H4 (cell line): ENCODE results near the gene FBXW7. TPM values are rescaled to one million over a fixed set of nuclear protein-coding genes. Genes with fewer than 3 reads are reported as not detected.

Experiments
- DNase-seq: peaks from one replicate; pipeline ENCODE4 v3.0.0-alpha.2; 2015; ENCODE audit warnings: low spot score
- total RNA-seq: library from RNA; depleted of rRNA; stranded (reverse); fragments of >200 nt; shearing (Covaris generic); gene quantifications from 2 replicates; pipeline ENCODE4 v1.2.3, GENCODE V29; 2014

Gene FBXW7
- total RNA-seq, 1 experiment from 2014 or later: 17.9 TPM

GRCh38 chr4:152431291-152431690 is 104.6 kb downstream of the FBXW7 start:
- no peak for DNase-seq

- no peak for DNase-seq
Observed at GRCh38 chr4:152430507-152430906, 105.4 kb downstream of the FBXW7 start.

GRCh38 chr4:152427981-152428380 is 107.9 kb downstream of the FBXW7 start:
- DNase-seq: no peak

DNA sequence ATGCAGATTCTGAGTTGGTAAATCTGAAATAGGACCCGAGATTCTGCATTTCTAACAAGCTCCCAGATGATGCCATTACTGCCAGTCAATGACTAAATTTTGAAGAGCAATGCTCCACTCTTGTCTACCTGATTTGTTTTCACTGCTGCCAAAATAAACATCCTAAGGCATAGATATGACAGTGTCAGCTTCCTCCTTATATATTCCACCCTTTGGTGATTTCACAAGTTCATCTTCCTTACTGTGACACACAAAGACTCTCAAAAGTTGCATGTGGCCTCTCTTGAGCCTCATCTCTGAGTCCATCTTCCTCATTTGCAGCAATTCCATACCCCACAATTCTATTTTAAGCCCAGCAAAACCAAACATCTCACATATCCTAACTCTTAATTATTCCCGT is 110.9 kb downstream of the FBXW7 start:
- DNase-seq: no peak

DNA sequence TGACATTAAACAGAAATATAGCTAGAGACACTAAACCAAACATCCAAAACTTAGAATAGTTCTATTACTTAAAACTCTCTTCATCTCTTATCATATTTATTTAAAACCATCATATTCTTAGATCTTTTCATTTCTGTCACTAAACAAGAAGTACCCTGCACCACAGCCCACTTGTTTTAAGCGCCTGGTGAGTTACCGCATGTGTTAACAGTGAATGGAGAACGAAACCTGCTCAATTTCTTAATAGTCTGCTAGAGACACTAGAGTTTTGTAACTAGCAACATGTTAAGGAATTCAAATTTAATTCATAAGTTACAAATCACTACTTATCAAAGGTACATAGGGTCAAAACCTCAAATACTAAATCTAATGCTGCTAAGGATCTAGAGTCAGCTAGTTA is 111.5 kb downstream of the FBXW7 start:
- no peak for DNase-seq

- DNase-seq: no peak
Observed at GRCh38 chr4:152422817-152423320, 113.0 kb downstream of the FBXW7 start.

DNA sequence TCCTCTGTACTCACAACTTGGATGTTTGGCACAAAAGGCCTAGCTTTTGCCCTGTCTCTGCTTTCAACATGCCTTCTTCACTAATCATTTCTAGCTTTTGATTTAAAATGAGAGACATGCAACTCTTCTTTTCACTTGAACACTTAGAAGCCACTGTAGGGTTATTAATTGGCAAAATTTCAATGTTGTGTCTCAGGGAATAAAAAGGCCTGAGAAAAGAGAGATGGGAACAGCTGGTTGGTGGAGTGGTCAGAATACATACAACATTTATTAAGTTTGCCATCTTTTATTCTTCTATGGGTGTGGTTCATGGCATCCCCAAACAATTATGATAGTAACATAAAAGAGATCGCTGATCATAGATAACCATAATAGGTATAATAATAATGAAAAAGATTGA is 114.3 kb downstream of the FBXW7 start:
- no peak for DNase-seq

DNA sequence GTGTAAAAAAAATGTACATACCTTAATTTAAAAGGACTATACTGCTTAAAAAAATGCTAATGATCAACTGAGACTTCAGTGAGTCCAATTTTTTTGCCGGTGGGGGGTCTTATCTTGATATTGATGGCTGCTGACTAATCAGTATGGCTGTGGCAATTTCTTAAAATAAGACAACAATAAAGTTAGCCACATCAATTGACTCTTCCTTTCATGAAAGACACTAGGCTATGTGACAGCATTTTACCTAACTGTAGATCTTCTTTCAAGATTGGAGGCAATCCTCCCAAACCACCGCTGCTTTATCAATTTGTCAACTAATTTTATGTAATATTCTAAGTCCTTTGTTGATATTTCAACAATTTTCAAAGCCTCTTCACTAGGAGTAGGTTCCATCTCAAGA is 116.1 kb downstream of the FBXW7 start:
- DNase-seq: no peak

DNA sequence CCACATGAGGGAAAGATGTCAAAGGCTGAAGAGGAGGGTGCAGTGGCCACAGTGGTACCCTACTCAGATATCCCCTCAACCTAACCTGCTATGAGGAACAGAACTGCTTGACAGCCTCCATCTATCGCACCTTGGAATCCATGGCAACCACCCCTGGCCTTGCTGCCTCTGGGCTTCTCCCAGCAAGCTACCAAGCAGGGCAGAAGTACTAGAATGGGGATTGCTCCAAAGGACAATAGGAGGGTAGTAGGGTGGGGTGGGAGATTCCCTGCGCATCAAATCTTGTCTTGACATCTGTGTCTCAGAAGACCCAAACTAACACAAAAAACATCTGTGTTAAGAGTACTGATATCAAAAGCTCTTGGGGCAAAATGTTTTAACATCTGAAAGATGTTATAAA is 118.2 kb downstream of the FBXW7 start:
- no peak for DNase-seq

- no peak for DNase-seq
Observed at GRCh38 chr4:152415980-152416379, 119.9 kb downstream of the FBXW7 start.

GRCh38 chr4:152408514-152409327 is 127.2 kb downstream of the FBXW7 start:
- DNase-seq: peak; percentile 16

GRCh38 chr4:152401424-152401823 is 134.5 kb downstream of the FBXW7 start:
- DNase-seq: no peak

DNA sequence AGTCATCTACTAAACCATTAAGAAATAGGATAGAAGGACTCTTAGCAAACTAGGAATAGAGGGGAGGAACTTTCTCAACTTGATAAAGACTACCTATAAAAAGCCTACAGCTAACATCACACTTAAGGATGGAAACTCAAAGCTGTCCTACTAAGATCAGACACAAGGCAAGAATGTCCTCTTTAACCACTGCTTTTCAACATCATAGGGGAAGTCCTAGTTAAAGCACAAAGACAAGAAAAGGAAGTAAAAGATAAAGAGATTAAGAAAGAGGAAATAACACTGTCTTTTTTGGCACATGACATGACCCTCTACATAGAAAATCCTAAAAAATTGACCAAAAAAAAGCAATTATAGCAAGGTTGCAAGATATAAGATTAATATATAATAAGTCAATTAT is 136.6 kb downstream of the FBXW7 start:
- DNase-seq: no peak

DNA sequence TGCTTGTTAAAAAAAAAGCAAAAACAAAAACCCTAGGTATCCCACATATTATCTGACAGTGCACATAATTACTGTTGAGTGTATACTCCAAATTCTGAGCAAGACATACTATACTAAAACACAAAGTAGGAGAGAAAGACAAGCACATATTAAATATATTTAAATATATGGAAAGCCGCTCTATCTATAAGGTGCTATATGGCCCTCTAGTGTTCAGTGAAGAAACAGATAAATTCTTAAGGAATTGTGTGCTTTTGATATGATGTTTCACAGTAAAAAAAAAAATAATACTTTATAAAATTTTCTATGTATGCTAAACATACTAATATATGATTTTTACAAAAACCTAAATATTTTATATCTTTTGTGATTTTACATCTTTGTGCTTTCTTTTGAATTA is 137.8 kb downstream of the FBXW7 start:
- DNase-seq: peak; percentile 14

- DNase-seq: no peak
Observed at GRCh38 chr4:152394791-152395190, 141.1 kb downstream of the FBXW7 start.

- DNase-seq: no peak
Observed at GRCh38 chr4:152392079-152392478, 143.8 kb downstream of the FBXW7 start.

GRCh38 chr4:152390216-152390615 is 145.7 kb downstream of the FBXW7 start:
- DNase-seq: no peak

GRCh38 chr4:152389359-152389758 is 146.5 kb downstream of the FBXW7 start:
- no peak for DNase-seq

GRCh38 chr4:152385551-152385950 is 150.3 kb downstream of the FBXW7 start:
- DNase-seq: no peak

DNA sequence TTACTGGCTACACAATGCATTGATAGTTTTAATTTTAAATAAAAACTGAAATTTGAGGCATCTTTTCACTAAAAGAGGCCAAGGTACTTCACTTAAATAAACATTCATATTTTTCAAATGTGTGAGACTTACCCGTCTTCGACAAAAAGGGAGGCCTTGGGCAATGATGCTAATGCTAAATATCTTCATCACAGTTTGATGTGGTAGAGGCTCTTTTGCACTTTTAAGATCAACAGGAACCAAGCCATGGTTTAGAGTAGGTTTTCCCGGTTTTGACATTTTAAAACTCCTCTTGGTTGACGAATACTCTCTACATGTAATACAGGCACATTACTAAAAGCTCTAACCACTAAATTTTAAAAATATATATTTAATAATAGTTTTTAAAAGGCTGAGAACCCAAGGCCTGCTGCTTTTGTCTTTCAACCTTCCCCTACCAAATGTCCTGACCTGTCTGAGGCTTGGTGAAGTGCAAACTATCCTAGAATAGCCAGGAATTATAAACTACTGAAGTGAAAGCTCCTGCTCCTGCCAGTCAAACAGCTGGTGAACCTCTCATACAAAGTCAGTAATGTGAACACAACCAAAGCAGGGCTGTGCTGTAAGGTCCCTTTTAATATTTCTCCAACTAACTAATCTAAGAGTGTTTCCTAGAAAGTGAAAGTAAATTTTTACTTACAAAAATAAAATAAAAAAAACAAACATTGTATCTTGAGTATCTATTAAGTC is 153.7 kb downstream of the FBXW7 start:
- DNase-seq: no peak

DNA sequence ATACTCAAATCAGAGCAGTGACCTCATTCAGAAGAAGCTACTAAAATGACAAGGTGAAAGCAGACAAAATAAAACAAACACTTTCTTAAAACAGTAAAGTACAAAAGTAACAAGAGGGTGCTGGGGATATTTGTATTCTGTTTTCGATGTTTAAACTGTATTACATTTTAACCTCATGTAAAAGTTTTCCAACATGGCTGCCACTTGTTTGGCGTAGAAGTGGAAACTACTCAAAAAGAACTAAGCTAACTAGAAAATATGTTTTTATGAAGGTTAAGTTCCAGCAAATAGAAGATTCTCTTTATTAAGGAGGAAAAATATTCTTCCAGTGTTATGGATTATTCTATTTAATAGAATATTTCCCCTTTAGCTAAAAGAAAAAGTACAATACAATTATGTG is 155.0 kb downstream of the FBXW7 start:
- no peak for DNase-seq

DNA sequence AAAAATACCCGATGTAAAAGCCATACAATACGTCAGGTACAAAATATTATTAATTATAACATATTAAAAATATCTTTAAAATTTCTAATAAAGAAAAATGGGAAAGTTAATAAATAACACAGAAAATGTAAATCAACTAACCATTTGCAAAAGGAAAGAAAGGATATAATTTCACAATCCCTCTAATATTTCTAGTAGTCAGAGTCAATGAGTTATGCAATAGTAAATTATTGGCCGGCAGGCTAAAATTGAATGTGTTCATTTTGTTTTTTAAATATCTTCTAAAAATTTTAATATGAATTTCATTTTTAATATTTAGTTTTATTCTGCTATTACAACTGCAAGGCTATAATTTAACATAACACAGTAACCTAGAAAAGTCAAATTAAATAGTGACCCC is 155.7 kb downstream of the FBXW7 start:
- no peak for DNase-seq
